Thyroid gland (tissue), 4 donors: Measurements from ENCODE around the gene KRT40. TPM values are rescaled to one million over a fixed set of nuclear protein-coding genes. Genes with fewer than 3 reads are reported as not detected.

Experiments used
- DNase-seq, 2 donors: peaks; one replicate each; pipeline ENCODE4 v3.0.0-alpha.2; 2019
- H3K27ac ChIP-seq, 3 donors: fragments of 200-600 bp; sonication (generic); 1 replicate in 2 of 3; 2 replicates in 1 of 3; pipeline ENCODE4 v1.5.1; 2016 to 2019; ENCODE audit warnings: mild to moderate bottlenecking in 1 of 3, moderate library complexity in 1 of 3
- H3K27me3 ChIP-seq: fragments of 200-600 bp; sonication (generic); one replicate; pipeline ENCODE4 v1.5.1; 2019
- H3K36me3 ChIP-seq, 2 donors: fragments of 200-600 bp; sonication (generic); one replicate each; pipeline ENCODE4 v1.5.1; 2016 to 2019
- H3K4me1 ChIP-seq, 2 donors: fragments of 200-600 bp; sonication (generic); one replicate each; pipeline ENCODE4 v1.5.1; 2017 to 2019
- H3K4me3 ChIP-seq, 3 donors: fragments of 200-600 bp; sonication (generic); replicated peaks in 1 of 3; 1 replicate in 2 of 3; 2 replicates in 1 of 3; pipeline ENCODE4 v1.5.1; 2016; ENCODE audit warnings: mild to moderate bottlenecking in 1 of 3
- H3K9me3 ChIP-seq: fragments of 200-600 bp; sonication (generic); one replicate; pipeline ENCODE4 v1.5.1; 2017
- POLR2A ChIP-seq, 2 donors: fragments of 450-650 bp; IDR thresholded peaks; one replicate each; pipeline ENCODE4 v1.6.1; 2017; ENCODE audit warnings: antibody characterized with exemption in 2 of 2, mild to moderate bottlenecking in 2 of 2, moderate library complexity in 1 of 2
- WGBS, 2 donors: methylation state at CpG; one replicate each; pipeline ENCODE4 v1.1.5; 2017; 5-methylcytosine and 5-hydroxymethylcytosine counted together
- intact Hi-C: fragments of 100-400 bp; cut with DNase I; formaldehyde crosslinking; loops from one replicate; pipeline ENCODE4 v1.15.1; 2023
- total RNA-seq, 4 donors: library from RNA; depleted of rRNA; stranded (reverse); fragments of >200 nt; gene quantifications; one replicate each; pipeline ENCODE4 v1.2.3, GENCODE V29; 2016
- TF ChIP-seq, protein P1 (sequence below), 6 experiments: fragments of 200-600 bp in 3 of 6; fragments of 450-650 bp in 3 of 6; sonication (generic) in 3 of 6; IDR thresholded peaks; one replicate each; pipeline ENCODE4 v1.5.1; 2016 to 2019; ENCODE audit warnings: antibody characterized with exemption in 6 of 6, mild to moderate bottlenecking in 2 of 6, inconsistent platforms in 1 of 6, moderate library complexity in 1 of 6

KRT40 gene
- total RNA-seq, 4 donors from 2014 or later = not detected

DNA sequence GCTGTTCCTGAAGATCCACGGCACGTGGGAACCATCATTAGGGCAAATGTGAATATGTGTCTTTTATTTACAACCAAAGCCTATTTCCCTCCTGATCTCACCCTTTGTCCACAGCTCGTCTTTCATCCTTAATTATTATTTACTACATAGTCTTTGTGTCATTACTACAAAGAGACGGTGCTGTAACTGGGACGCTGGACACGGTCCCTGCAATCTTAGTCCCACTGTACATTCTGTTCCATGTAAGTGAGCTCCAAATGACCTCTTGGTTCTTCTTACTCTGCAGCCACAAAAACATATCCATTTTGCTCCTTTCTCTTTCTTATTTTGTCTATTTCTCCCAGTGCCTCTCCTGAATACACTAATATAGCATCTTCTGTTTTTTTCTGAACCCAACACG is 34.0 kb downstream of the KRT40 start:
- no peak for DNase-seq
- intact Hi-C loops = no loop called here
- H3K4me3 ChIP-seq = no peak overlapping the region
- TF ChIP-seq, protein P1, sequence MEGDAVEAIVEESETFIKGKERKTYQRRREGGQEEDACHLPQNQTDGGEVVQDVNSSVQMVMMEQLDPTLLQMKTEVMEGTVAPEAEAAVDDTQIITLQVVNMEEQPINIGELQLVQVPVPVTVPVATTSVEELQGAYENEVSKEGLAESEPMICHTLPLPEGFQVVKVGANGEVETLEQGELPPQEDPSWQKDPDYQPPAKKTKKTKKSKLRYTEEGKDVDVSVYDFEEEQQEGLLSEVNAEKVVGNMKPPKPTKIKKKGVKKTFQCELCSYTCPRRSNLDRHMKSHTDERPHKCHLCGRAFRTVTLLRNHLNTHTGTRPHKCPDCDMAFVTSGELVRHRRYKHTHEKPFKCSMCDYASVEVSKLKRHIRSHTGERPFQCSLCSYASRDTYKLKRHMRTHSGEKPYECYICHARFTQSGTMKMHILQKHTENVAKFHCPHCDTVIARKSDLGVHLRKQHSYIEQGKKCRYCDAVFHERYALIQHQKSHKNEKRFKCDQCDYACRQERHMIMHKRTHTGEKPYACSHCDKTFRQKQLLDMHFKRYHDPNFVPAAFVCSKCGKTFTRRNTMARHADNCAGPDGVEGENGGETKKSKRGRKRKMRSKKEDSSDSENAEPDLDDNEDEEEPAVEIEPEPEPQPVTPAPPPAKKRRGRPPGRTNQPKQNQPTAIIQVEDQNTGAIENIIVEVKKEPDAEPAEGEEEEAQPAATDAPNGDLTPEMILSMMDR (IDR thresholded peaks at IDR 0.05) = no peak
- no peak for TF ChIP-seq POLR2A (IDR thresholded peaks at IDR 0.05)
- no peaks in the 10 kb centered on the region for H3K36me3 ChIP-seq
- no peaks in the 10 kb centered on the region for H3K4me1 ChIP-seq
- no peak overlapping the region for H3K27ac ChIP-seq
- 79 to 83% methylated on average over 7 of the region's 7 CpGs for WGBS, 2 donors
- H3K27me3 ChIP-seq = no peaks in the 10 kb centered on the region
- H3K9me3 ChIP-seq = no peaks in the 10 kb centered on the region

DNA sequence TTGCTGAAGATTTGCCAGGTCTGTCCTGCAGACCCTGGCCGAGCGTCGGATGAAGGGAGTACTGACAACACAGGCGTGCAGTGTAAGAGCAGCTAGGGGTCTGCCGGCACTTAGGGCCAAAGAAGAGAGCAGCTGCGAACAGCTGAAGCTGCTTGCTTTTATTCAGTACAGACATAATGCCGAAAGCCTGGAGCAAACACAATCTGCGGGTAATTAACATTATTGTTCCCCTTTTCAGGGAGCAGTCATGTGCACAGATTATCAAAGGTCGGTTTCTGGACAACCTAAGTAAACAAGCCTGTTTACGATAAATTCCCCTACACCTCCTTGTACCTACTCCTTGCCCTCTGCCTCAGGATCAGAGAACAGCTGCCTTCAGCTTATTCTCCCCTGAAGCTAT is 34.7 kb downstream of the KRT40 start:
- no peaks in the 10 kb centered on the region for H3K9me3 ChIP-seq
- no peaks in the 10 kb centered on the region for H3K27me3 ChIP-seq
- no peak overlapping the region for H3K27ac ChIP-seq
- no peak for DNase-seq
- no peaks in the 10 kb centered on the region for H3K36me3 ChIP-seq
- 22 to 26% methylated on average over 10 of the region's 10 CpGs for WGBS, 2 donors
- H3K4me1 ChIP-seq = no peaks in the 10 kb centered on the region
- TF ChIP-seq POLR2A (IDR thresholded peaks at IDR 0.05) = no peak
- TF ChIP-seq, protein P1 (IDR thresholded peaks at IDR 0.05) = no peak
- intact Hi-C loops = no loop called here
- H3K4me3 ChIP-seq = no peak overlapping the region

DNA sequence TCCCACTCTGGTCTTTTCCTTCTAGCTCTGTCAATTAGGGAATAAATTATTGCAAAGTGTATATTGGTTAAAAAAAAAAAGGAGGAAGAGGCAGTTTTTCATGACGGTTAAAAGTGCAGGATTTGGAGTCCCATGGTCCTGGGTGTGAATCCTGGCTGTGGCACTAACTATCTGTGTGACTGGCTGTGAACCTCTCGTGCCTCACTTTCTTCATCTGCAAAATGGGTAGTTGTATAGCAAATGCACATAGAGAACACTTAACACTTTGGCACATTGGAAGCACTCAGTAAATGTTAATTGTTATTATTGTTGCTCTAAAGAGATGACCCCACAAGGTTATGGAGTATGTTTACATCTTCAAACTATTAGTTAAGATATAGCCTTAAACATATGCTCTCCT is 36.2 kb downstream of the KRT40 start:
- Histone ChIP-seq H3K27ac (no peak overlapping the region), H3K4me1 (no peaks in the 10 kb centered on the region), H3K36me3 (no peaks in the 10 kb centered on the region), H3K4me3 (no peak overlapping the region), H3K9me3 (no peaks in the 10 kb centered on the region), H3K27me3 (no peaks in the 10 kb centered on the region)
- 85 to 89% methylated on average over 2 of the region's 2 CpGs for WGBS, 2 donors
- no peak for TF ChIP-seq POLR2A (IDR thresholded peaks at IDR 0.05)
- TF ChIP-seq, protein P1 (IDR thresholded peaks at IDR 0.05) = no peak
- no peak for DNase-seq
- intact Hi-C loops = no loop called here

DNA sequence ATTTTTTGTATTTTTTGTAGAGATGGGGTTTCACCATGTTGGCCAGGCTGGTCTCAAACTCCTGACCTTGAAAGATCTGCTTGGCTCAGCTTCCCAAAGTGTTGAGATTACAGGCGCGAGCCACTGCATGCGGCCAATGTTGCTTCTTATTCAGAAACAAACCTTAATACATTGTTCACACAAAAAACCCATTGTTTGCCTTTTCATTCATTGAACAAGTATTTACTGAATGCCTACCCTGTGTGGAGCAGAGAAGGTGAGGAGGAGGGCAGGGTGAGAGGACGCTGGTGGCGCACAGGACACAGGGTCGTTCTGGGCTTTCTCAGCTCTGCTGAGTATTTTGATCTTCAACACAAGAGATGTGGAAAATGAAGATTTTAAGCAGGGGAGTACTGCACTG is 38.7 kb downstream of the KRT40 start:
- no peak for DNase-seq
- Histone ChIP-seq H3K4me3 (no peak overlapping the region), H3K9me3 (no peaks in the 10 kb centered on the region), H3K36me3 (no peaks in the 10 kb centered on the region), H3K27ac (no peak overlapping the region), H3K27me3 (no peaks in the 10 kb centered on the region), H3K4me1 (no peaks in the 10 kb centered on the region)
- intact Hi-C loops = no loop called here
- WGBS, 2 donors = 80 to 82% methylated on average over 6 of the region's 6 CpGs
- TF ChIP-seq, protein P1 (IDR thresholded peaks at IDR 0.05) = no peak
- TF ChIP-seq POLR2A (IDR thresholded peaks at IDR 0.05) = no peak

DNA sequence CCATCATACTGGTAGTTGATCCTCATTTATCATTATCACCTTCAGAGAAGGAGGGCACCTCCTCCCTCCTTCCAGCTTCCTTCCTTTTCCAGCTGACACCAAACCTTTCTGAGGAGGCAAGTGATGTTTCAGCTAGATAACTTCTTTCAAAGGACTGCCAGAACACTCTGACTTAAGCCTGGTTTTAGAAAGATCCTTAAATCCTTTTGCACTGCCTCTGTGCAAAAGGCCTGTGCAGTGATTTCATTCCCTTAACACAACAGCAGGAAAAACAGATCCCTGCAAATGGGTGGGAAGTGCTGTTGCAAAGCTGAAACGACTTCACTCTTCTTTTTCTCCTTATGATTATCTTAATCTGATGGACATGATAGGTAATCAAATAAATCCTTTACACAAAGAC is 39.6 kb downstream of the KRT40 start:
- intact Hi-C loops = no loop called here
- no peak overlapping the region for H3K4me3 ChIP-seq
- no peak for DNase-seq
- WGBS, 2 donors = 20 to 25% methylated on average over 1 of the region's 1 CpG
- no peaks in the 10 kb centered on the region for H3K27me3 ChIP-seq
- H3K27ac ChIP-seq = no peak overlapping the region
- no peaks in the 10 kb centered on the region for H3K4me1 ChIP-seq
- no peaks in the 10 kb centered on the region for H3K9me3 ChIP-seq
- TF ChIP-seq POLR2A (IDR thresholded peaks at IDR 0.05) = no peak
- TF ChIP-seq, protein P1 (IDR thresholded peaks at IDR 0.05) = no peak
- no peaks in the 10 kb centered on the region for H3K36me3 ChIP-seq
